MCF 10A (cell line): ENCODE results near the gene DNAJC6. TPM values are rescaled to one million over a fixed set of nuclear protein-coding genes. Genes with fewer than 3 reads are reported as not detected.

ENCODE experiments used
- BruUV-seq: library from RNA; stranded (reverse); fragments of 400-500 nt; replicated peaks from 2 replicates; lab custom pipeline; 2021; lab: Mats Ljungman, UMichigan
- CTCF ChIA-PET: fragments of 300-600 bp; sonication (Branson Sonifier 250); formaldehyde crosslinking; extraction: SDS; loops from one replicate; lab custom pipeline; 2021; ENCODE audit warnings: antibody characterized with exemption, inconsistent platforms; lab: Yijun Ruan, JAX
- POLR2A ChIA-PET: fragments of 300-600, 350-650 bp; sonication (Branson Sonifier 250); formaldehyde crosslinking; extraction: SDS; loops from one replicate; lab custom pipeline; 2020; ENCODE audit warnings: antibody characterized with exemption, inconsistent platforms; lab: Yijun Ruan, JAX
- DNase-seq: peaks from one replicate; pipeline ENCODE4 v3.0.0-alpha.2; 2018; ENCODE audit not compliant: unreplicated experiment
- H3K27ac Mint-ChIP-seq: one replicate; pipeline ENCODE4 v1.8.0; 2022; ENCODE audit warnings: mild to moderate bottlenecking, low read depth, mixed read lengths; ENCODE audit not compliant: unreplicated experiment
- H3K27me3 Mint-ChIP-seq: one replicate; pipeline ENCODE4 v1.8.0; 2022; ENCODE audit warnings: mixed read lengths; ENCODE audit not compliant: insufficient read depth, unreplicated experiment
- H3K36me3 Mint-ChIP-seq: one replicate; pipeline ENCODE4 v1.8.0; 2022; ENCODE audit warnings: mild to moderate bottlenecking, moderate library complexity, mixed read lengths; ENCODE audit not compliant: insufficient read depth, unreplicated experiment
- H3K4me1 Mint-ChIP-seq: one replicate; pipeline ENCODE4 v1.8.0; 2022; ENCODE audit warnings: mixed read lengths; ENCODE audit not compliant: insufficient read depth, unreplicated experiment
- H3K4me3 Mint-ChIP-seq: one replicate; pipeline ENCODE4 v1.8.0; 2022; ENCODE audit warnings: mild to moderate bottlenecking, moderate library complexity, mixed read lengths; ENCODE audit not compliant: unreplicated experiment
- H3K9me3 Mint-ChIP-seq: one replicate; pipeline ENCODE4 v1.8.0; 2022; ENCODE audit warnings: mixed read lengths; ENCODE audit not compliant: unreplicated experiment
- intact Hi-C: fragments of 100-400 bp; cut with micrococcal nuclease; formaldehyde crosslinking; loops from 2 replicates; pipeline ENCODE4 v1.14.1; 2022
- total RNA-seq: library from RNA; stranded (reverse); gene quantifications from 2 replicates; pipeline ENCODE4 v1.2.3, GENCODE V29; 2022
- TF ChIP-seq, protein P1 (sequence below): fragments of 200-600 bp; IDR thresholded peaks from one replicate; pipeline ENCODE4 v1.8.0; 2022; ENCODE audit warnings: antibody characterized with exemption, mild to moderate bottlenecking; ENCODE audit not compliant: unreplicated experiment

DNAJC6 gene
- total RNA-seq, 1 experiment from 2014 or later: 7.9 TPM

DNA sequence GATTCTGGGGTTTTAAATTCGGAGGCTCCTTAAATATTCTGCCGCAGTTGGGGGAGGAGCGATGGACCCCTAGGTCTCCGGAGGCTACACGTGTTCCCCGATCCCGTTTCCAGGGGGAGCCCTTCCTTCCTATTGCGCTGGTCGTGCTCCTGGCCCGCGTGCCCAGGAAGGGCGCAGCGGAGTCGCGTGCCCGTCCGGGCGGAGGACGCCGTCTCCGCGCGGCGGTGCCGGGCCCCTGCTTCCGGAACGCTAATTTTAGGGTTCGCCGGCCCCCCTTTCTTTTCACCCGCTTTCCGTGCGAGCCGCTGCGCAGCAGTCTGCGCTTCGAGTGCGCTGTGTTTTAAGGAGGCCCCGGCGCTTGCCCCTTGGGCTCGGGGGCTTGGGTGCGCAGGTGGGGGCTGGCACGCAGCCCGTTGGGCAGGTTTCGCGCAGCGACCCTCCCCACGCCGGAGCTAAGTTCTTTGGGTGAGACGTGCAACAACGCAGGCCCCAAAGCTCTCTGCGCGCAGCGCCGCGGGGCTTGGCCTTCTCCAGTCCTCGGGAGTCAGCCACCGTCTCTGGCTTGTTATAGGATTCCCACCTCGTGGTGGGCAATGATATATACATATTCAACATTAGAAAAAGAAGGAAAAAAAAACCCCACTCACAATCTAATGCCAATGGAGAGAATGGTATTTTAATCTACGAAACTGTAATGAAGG is 43.5 kb upstream of the DNAJC6 start:
- H3K9me3 Mint-ChIP-seq: no peaks in the 10 kb centered on the region
- no peaks in the 10 kb centered on the region for H3K36me3 Mint-ChIP-seq
- DNase-seq: peak; percentile 42
- H3K27ac Mint-ChIP-seq: no peak overlapping the region
- ChIA-PET CTCF (interaction anchor here (0.6 to 1.9 kb wide), 12 partner anchors 11 to 425 kb away, joined by 3 to 11 read pairs (median 5); no protein-coding TSS in a partner anchor), POLR2A (interaction anchor here (0.6 to 5.3 kb wide), 8 partner anchors 11 to 1180 kb away, joined by 3 to 49 read pairs (median 4); partner anchors contain the start of genes DNAJC6, LEPR and LEPROT)
- H3K4me1 Mint-ChIP-seq: peaks cover 9% of the 10 kb centered on the region
- TF ChIP-seq, protein P1, sequence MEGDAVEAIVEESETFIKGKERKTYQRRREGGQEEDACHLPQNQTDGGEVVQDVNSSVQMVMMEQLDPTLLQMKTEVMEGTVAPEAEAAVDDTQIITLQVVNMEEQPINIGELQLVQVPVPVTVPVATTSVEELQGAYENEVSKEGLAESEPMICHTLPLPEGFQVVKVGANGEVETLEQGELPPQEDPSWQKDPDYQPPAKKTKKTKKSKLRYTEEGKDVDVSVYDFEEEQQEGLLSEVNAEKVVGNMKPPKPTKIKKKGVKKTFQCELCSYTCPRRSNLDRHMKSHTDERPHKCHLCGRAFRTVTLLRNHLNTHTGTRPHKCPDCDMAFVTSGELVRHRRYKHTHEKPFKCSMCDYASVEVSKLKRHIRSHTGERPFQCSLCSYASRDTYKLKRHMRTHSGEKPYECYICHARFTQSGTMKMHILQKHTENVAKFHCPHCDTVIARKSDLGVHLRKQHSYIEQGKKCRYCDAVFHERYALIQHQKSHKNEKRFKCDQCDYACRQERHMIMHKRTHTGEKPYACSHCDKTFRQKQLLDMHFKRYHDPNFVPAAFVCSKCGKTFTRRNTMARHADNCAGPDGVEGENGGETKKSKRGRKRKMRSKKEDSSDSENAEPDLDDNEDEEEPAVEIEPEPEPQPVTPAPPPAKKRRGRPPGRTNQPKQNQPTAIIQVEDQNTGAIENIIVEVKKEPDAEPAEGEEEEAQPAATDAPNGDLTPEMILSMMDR: no peak
- H3K27me3 Mint-ChIP-seq: no peaks in the 10 kb centered on the region
- intact Hi-C loops: loop anchor here (5.0 kb wide), 1 partner anchor 42 kb away; the partner anchor contains the start of gene DNAJC6
- BruUV-seq: TSS peak; percentile 19
- peak overlapping the region; percentile 60 for H3K4me3 Mint-ChIP-seq

DNA sequence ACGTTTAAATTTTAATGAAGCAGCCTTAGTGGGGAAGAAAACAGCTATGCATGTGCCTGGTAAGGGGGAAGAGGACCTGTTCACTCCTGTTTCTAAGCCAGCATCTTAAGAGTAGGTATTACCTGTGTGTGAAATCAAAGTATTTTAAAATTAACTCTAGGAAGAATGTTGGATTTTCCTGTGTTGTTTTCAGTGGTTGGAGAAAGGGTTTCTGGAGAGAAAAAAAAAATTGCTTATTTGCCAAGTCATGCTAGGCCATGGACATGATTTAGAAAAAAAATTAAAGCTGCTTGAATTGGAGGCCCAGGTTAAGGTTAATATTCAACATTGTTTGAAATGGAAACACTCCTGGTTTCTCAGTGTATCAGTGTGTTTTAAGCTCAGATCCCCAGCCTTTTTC is 42.9 kb upstream of the DNAJC6 start:
- peaks cover 5% of the 10 kb centered on the region for H3K4me1 Mint-ChIP-seq

DNA sequence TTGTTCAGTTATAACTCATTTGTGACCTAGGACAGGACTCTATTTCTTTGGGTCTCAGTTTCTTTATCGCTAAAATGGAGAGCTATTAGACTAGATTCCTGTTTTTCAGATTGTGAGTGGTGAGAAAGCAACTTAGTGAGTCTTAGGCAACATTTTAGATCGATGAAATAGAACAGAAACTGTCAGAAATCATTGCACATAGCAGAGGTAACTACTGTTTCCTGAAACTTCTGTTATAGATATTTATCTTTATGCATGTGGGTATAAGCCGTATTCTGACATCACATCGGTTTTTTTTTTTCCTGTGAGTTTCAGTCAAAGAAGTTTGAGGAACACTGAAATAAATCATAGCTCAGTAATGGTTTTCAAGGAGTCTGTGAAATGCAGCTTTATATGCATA is 42.1 kb upstream of the DNAJC6 start:
- ChIA-PET CTCF (interaction anchor here (0.7 to 1.9 kb wide), 5 partner anchors 19 to 192 kb away, joined by 3 to 5 read pairs (median 5); no protein-coding TSS in a partner anchor), POLR2A (interaction anchor here (0.6 to 5.3 kb wide), 9 partner anchors 12 to 551 kb away, joined by 3 to 49 read pairs (median 4); partner anchors contain the start of genes LEPR and LEPROT)
- H3K4me3 Mint-ChIP-seq: no peak overlapping the region
- no peaks in the 10 kb centered on the region for H3K27me3 Mint-ChIP-seq
- H3K4me1 Mint-ChIP-seq: peaks cover 5% of the 10 kb centered on the region
- intact Hi-C loops: loop anchor here (5.0 kb wide), 1 partner anchor 40 kb away; the partner anchor contains the start of gene DNAJC6
- H3K27ac Mint-ChIP-seq: no peak overlapping the region
- BruUV-seq: no TSS peak
- H3K9me3 Mint-ChIP-seq: no peaks in the 10 kb centered on the region
- no peak for DNase-seq
- TF ChIP-seq, protein P1: no peak
- H3K36me3 Mint-ChIP-seq: no peaks in the 10 kb centered on the region

More for the DNA sequence above, 42.9 kb upstream of the DNAJC6 start:
- no peak for DNase-seq
- POLR2A ChIA-PET: interaction anchor here (0.6 to 5.3 kb wide), 8 partner anchors 12 to 164 kb away, joined by 3 to 49 read pairs (median 4); partner anchors contain the start of genes DNAJC6, LEPR and LEPROT
- H3K27ac Mint-ChIP-seq: no peak overlapping the region
- intact Hi-C loops: loop anchor here (5.0 kb wide), 1 partner anchor 41 kb away; the partner anchor contains the start of gene DNAJC6
- no TSS peak for BruUV-seq
- CTCF ChIA-PET: interaction anchor here (0.5 to 1.9 kb wide), 15 partner anchors 18 to 1020 kb away, joined by 3 to 6 read pairs (median 5); no protein-coding TSS in a partner anchor
- no peaks in the 10 kb centered on the region for H3K9me3 Mint-ChIP-seq
- H3K36me3 Mint-ChIP-seq: no peaks in the 10 kb centered on the region
- TF ChIP-seq, protein P1: no peak
- H3K27me3 Mint-ChIP-seq: no peaks in the 10 kb centered on the region
- peak overlapping the region; percentile 60 for H3K4me3 Mint-ChIP-seq

DNA sequence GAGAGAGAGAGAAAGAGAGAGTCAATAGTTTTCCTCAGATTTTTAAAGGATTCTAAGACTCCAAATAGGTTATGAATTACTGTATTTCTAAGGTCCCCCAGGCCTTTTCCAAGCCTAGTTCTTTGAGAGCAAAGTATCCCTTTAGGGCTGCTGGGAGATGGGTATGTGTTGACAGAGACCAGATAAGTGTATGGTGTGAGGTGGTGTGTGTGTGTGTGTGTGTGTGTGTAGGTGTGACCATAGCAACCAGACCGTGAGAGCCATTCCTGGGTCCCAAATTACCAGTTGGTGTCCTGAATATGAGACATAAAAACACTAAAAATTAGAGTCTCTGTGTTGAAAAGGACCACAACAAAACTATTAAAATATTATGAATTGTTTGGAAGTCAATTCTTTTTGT is 41.7 kb upstream of the DNAJC6 start:
- H3K27ac Mint-ChIP-seq: no peak overlapping the region
- POLR2A ChIA-PET: interaction anchor here (0.6 to 5.3 kb wide), 5 partner anchors 13 to 333 kb away, joined by 3 to 49 read pairs (median 4); no protein-coding TSS in a partner anchor
- no TSS peak for BruUV-seq
- TF ChIP-seq, protein P1: no peak
- intact Hi-C loops: loop anchor here (5.0 kb wide), 1 partner anchor 40 kb away; the partner anchor contains the start of gene DNAJC6
- CTCF ChIA-PET: interaction anchor here (0.7 to 1.9 kb wide), 5 partner anchors 19 to 192 kb away, joined by 3 to 5 read pairs (median 4); partner anchors contain the start of gene DNAJC6
- DNase-seq: no peak
- peaks cover 5% of the 10 kb centered on the region for H3K4me1 Mint-ChIP-seq
- no peaks in the 10 kb centered on the region for H3K27me3 Mint-ChIP-seq
- no peaks in the 10 kb centered on the region for H3K36me3 Mint-ChIP-seq
- no peak overlapping the region for H3K4me3 Mint-ChIP-seq
- H3K9me3 Mint-ChIP-seq: no peaks in the 10 kb centered on the region
